ENCODE results near the gene PHC2.

Gene PHC2

DNA sequence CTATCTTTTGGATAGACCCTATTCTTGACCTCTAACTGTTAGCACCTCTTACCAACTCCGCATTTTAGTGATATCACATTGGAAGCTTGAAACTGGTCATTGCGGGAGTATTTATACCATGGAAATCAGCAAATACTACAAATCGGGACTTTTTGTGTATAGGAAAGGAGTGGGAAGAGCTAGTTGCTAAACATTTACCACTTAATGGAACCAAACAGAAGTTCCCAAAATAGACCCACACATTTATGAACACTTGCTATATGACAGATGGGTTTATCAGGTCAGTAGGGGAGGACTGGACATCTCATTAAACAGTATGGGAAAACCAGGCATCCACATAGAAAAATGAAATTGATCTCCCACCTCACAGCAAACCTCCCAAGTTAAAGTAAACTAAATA, 29.4 kb downstream of the PHC2 start:
- DNase-seq (ENCODE audit: low spot score): no peak
- TF ChIP-seq CTCF (IDR thresholded peaks at IDR 0.05; ENCODE audit: extremely low read depth, missing control alignments): no peak

GRCh38 chr1:33400153-33400911, 30.6 kb downstream of the PHC2 start:
- no peak for DNase-seq (ENCODE audit: low spot score)
- no peak for TF ChIP-seq CTCF (IDR thresholded peaks at IDR 0.05; ENCODE audit: extremely low read depth, missing control alignments)

GRCh38 chr1:33399375-33399774, 31.5 kb downstream of the PHC2 start:
- TF ChIP-seq CTCF (IDR thresholded peaks at IDR 0.05; ENCODE audit: extremely low read depth, missing control alignments): no peak
- no peak for DNase-seq (ENCODE audit: low spot score)

GRCh38 chr1:33397994-33398393, 32.9 kb downstream of the PHC2 start:
- no peak for TF ChIP-seq CTCF (IDR thresholded peaks at IDR 0.05; ENCODE audit: extremely low read depth, missing control alignments)
- no peak for DNase-seq (ENCODE audit: low spot score)

DNA sequence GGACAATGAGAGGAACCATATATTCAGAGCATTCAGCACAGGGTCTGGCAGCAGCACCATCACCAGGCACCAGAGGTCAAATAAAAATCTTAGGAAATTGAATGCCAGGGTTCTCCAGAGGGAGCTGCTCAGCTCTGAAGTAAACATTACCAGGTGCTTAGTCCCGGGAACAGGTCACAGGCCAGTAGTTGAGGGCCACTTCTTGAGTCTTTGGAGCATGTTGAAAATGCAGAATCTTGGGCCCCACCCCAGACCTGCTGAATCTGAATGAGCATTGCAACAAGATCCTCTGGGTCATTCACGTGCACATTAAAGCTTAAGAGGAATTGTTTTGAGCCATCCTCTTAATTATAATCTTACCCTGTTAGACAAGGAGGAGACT, 33.8 kb downstream of the PHC2 start:
- no peak for DNase-seq (ENCODE audit: low spot score)
- TF ChIP-seq CTCF (IDR thresholded peaks at IDR 0.05; ENCODE audit: extremely low read depth, missing control alignments): no peak

- DNase-seq (ENCODE audit: low spot score): no peak
- TF ChIP-seq CTCF (IDR thresholded peaks at IDR 0.05; ENCODE audit: extremely low read depth, missing control alignments): no peak
These were observed 34.4 kb downstream of the PHC2 start for GRCh38 chr1:33396188-33397124.

GRCh38 chr1:33394770-33395169, 36.1 kb downstream of the PHC2 start:
- no peak for TF ChIP-seq CTCF (IDR thresholded peaks at IDR 0.05; ENCODE audit: extremely low read depth, missing control alignments)
- DNase-seq (ENCODE audit: low spot score): no peak

Measured in GM20000 (cell line).